Keratinocyte (primary cell): Measurements from ENCODE around the gene AEN. TPM values are rescaled to one million over a fixed set of nuclear protein-coding genes. Genes with fewer than 3 reads are reported as not detected.

ENCODE experiments used
- DNase-seq: peaks from one replicate; pipeline ENCODE4 v3.0.0-alpha.2; 2011; ENCODE audit warnings: low read depth, missing footprints, low spot score
- FAIRE-seq: peaks from 2 replicates; lab custom pipeline; 2011; peaks lifted over from hg19 to GRCh38; lab: Jason Lieb, UNC
- H2AFZ ChIP-seq: 2 replicates; pipeline ENCODE4 v1.6.0; 2012; ENCODE audit warnings: low read length, control low read depth, inconsistent platforms; ENCODE audit not compliant: control insufficient read depth
- H3K27ac ChIP-seq: 2 replicates; pipeline ENCODE4 v1.5.1; 2011; ENCODE audit warnings: low read length; ENCODE audit not compliant: control insufficient read depth, insufficient read depth
- H3K27me3 ChIP-seq: 3 replicates; pipeline ENCODE4 v1.6.0; 2011; ENCODE audit warnings: low read length; ENCODE audit not compliant: control insufficient read depth, insufficient read depth; ENCODE audit errors: extremely low read depth
- H3K36me3 ChIP-seq, 2 experiments: 2 replicates in 1 of 2; 3 replicates in 1 of 2; pipeline ENCODE4 v1.5.1; 2011; ENCODE audit warnings: low read length in 2 of 2, mild to moderate bottlenecking in 1 of 2; ENCODE audit not compliant: control insufficient read depth in 2 of 2, insufficient read depth in 2 of 2; ENCODE audit errors: extremely low read depth in 1 of 2
- H3K4me1 ChIP-seq: 3 replicates; pipeline ENCODE4 v1.5.1; 2011; ENCODE audit warnings: low read length; ENCODE audit not compliant: control insufficient read depth, insufficient read depth; ENCODE audit errors: extremely low read depth
- H3K4me2 ChIP-seq: 3 replicates; pipeline ENCODE4 v1.6.0; 2011; ENCODE audit warnings: low read depth, low read length; ENCODE audit not compliant: control insufficient read depth, insufficient read depth; ENCODE audit errors: extremely low read depth
- H3K4me3 ChIP-seq, 3 experiments: fragments of 200-600 bp in 1 of 3; sonication (generic) in 1 of 3; 2 replicates in 2 of 3; 3 replicates in 1 of 3; pipeline ENCODE4 v1.5.1; 2011 to 2016; ENCODE audit warnings: low read length in 3 of 3, mild to moderate bottlenecking in 3 of 3, control low read depth in 2 of 3, inconsistent platforms in 1 of 3, low read depth in 1 of 3, mixed read lengths in 1 of 3, mixed run types in 1 of 3, moderate library complexity in 1 of 3; ENCODE audit not compliant: control insufficient read depth in 2 of 3, insufficient read depth in 2 of 3; ENCODE audit errors: extremely low read depth in 1 of 3
- H3K79me2 ChIP-seq: 2 replicates; pipeline ENCODE4 v1.6.0; 2012; ENCODE audit warnings: low read length; ENCODE audit not compliant: control insufficient read depth, insufficient read depth
- H3K9ac ChIP-seq: 3 replicates; pipeline ENCODE4 v1.6.0; 2011; ENCODE audit warnings: low read length; ENCODE audit not compliant: control insufficient read depth, insufficient read depth; ENCODE audit errors: extremely low read depth
- H3K9me1 ChIP-seq: 3 replicates; pipeline ENCODE4 v1.6.0; 2011; ENCODE audit warnings: low read length; ENCODE audit not compliant: control insufficient read depth, insufficient read depth; ENCODE audit errors: extremely low read depth
- H3K9me3 ChIP-seq: 2 replicates; pipeline ENCODE4 v1.5.1; 2012; ENCODE audit warnings: low read depth, low read length; ENCODE audit not compliant: control insufficient read depth
- H4K20me1 ChIP-seq: 3 replicates; pipeline ENCODE4 v1.6.0; 2011; ENCODE audit warnings: low read length; ENCODE audit not compliant: control insufficient read depth, insufficient read depth; ENCODE audit errors: extremely low read depth
- EZH2 ChIP-seq: IDR thresholded peaks from one replicate; pipeline ENCODE4 v1.6.1; 2012; ENCODE audit warnings: inconsistent platforms, mild to moderate bottlenecking, low read length, moderate library complexity
- dilution Hi-C: fragments of 300-500 bp; cut with MboI; formaldehyde crosslinking; loops from one replicate; pipeline ENCODE4 v1.7.0; 2020; ENCODE audit warnings: low sequenced_read_pairs; ENCODE audit not compliant: extremely low pct_ligation_motif_present
- polyA plus RNA-seq, 5 experiments: library from polyadenylated mRNA; depleted of rRNA in 3 of 5; stranded (reverse) in 3 of 5; stranded (forward) in 1 of 5; unstranded in 1 of 5; fragments of >200 nt; gene quantifications; 1 replicate in 1 of 5; 2 replicates in 3 of 5; 3 replicates in 1 of 5; pipeline versions ENCODE4 v1.2.1 to v1.2.3, GENCODE V29; 2011 to 2012; ENCODE audit warnings: missing spikeins in 2 of 5, low read depth in 1 of 5, low replicate concordance in 1 of 5
- small RNA-seq, 3 experiments: library from RNA; depleted of rRNA; stranded (forward); fragments of <200 nt; gene quantifications; one replicate each; pipeline ENCODE3, GENCODE V24; 2012; ENCODE audit warnings: low read depth in 3 of 3, low replicate concordance in 1 of 3; ENCODE audit not compliant: insufficient read length in 3 of 3
- TF ChIP-seq, protein P1 (sequence below), 3 experiments: IDR thresholded peaks in 1 of 3; conservative IDR thresholded peaks in 1 of 3; optimal IDR thresholded peaks in 1 of 3; 2 replicates in 2 of 3; 3 replicates in 1 of 3; pipeline versions ENCODE3 to v1.5.1; 2011; ENCODE audit warnings: low read length in 3 of 3, mild to moderate bottlenecking in 3 of 3, moderate library complexity in 2 of 3, control low read depth in 1 of 3, inconsistent platforms in 1 of 3; ENCODE audit not compliant: insufficient read depth in 2 of 3; ENCODE audit errors: extremely low read depth in 1 of 3

AEN gene
- polyA plus RNA-seq, 1 donor (not counting 4 experiments of a cell fraction or from before 2014, with no cell fraction given): 27.5 TPM

DNA sequence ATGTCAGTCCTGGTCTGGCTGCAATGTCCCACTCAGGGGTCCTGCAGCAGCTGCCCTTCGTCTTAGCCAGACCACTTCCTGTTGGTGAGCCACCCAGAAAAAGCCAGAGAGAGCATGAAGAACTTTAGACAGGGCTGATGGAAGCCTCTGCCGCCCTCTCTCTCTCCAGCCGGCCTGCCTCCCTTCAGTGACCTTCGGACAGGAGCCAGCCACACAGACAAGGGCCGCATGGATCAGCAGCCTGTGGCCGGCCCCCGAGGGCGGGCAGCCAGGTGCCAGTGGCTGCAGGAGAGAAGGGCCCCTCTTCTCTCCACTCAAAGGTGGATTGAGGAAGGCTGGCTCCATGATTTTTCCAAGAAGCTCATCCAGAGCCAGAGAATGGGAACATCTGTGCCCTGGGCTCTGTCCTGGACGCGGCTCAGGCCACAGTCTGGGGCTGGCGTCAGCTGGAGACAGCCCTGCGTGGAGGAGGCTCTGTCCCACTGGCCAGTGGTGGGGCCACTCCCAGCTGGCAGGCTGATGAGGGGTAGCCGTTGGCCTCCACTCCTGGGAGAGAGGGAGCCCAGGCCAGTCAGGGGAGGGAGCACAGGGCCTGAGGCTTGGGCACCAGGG, 60.6 kb downstream of the AEN start:
- Histone ChIP-seq H3K9me1 (no peaks in the 10 kb centered on the region), H3K79me2 (no peaks in the 10 kb centered on the region), H3K27ac (no peak overlapping the region), H3K27me3 (peaks cover 2% of the 10 kb centered on the region), H3K9me3 (no peaks in the 10 kb centered on the region), H3K4me1 (no peaks in the 10 kb centered on the region), H2AFZ (no peak overlapping the region), H3K4me2 (no peak overlapping the region), H3K4me3 (no peak overlapping the region), H3K9ac (no peak overlapping the region), H3K36me3 (no peaks in the 10 kb centered on the region), H4K20me1 (no peaks in the 10 kb centered on the region)
- dilution Hi-C loops: no loop called here
- TF ChIP-seq, protein P1, sequence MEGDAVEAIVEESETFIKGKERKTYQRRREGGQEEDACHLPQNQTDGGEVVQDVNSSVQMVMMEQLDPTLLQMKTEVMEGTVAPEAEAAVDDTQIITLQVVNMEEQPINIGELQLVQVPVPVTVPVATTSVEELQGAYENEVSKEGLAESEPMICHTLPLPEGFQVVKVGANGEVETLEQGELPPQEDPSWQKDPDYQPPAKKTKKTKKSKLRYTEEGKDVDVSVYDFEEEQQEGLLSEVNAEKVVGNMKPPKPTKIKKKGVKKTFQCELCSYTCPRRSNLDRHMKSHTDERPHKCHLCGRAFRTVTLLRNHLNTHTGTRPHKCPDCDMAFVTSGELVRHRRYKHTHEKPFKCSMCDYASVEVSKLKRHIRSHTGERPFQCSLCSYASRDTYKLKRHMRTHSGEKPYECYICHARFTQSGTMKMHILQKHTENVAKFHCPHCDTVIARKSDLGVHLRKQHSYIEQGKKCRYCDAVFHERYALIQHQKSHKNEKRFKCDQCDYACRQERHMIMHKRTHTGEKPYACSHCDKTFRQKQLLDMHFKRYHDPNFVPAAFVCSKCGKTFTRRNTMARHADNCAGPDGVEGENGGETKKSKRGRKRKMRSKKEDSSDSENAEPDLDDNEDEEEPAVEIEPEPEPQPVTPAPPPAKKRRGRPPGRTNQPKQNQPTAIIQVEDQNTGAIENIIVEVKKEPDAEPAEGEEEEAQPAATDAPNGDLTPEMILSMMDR (optimal IDR thresholded peaks at IDR 0.05 in 1 of 3, IDR thresholded peaks at IDR 0.05 in 1 of 3, conservative IDR thresholded peaks at IDR 0.05 in 1 of 3; ENCODE audit: extremely low read depth in 1 of 3, insufficient read depth in 2 of 3, low read length in 3 of 3): no peak
- no peak for TF ChIP-seq EZH2
- DNase-seq: no peak
- FAIRE-seq: no peak

Small RNA genes lying within 50 kb of the gene (small RNA-seq; reads per million reads assigned to genes)
- gene MIR1179 (0 to 0.50 (median 0) reads per million in 3 experiments), gene MIR7-2 (0.07 to 2.5 (median 0.67) reads per million in 3 experiments)

Other genes with a start within 250 kb of the AEN start
- gene MRPL46, start 154.0 kb upstream of the AEN start, polyA plus RNA-seq: 25.2 to 28.6 TPM (median 26.3 TPM) in 3 replicates
- gene MRPS11, start 153.6 kb upstream of the AEN start, polyA plus RNA-seq: 60.9 to 74.2 TPM (median 64.3 TPM) in 3 replicates
- gene DET1, start 74.7 kb upstream of the AEN start, polyA plus RNA-seq: 1.1 to 1.8 TPM (median 1.7 TPM) in 3 replicates
- gene ISG20, start 17.7 kb downstream of the AEN start, polyA plus RNA-seq: 8.5 to 10.6 TPM (median 8.9 TPM) in 3 replicates
- not detected in 3 replicates for gene ACAN, start 182.1 kb downstream of the AEN start, polyA plus RNA-seq